Adrenal gland (tissue), 5 donors: ENCODE results near the gene TFRC.

Source experiments
- CTCF ChIP-seq, 6 experiments: fragments of 450-650 bp in 4 of 6; fragments of 200-600 bp in 2 of 6; sonication (generic) in 1 of 6; IDR thresholded peaks; 1 replicate in 5 of 6; 2 replicates in 1 of 6; pipeline versions ENCODE4 v1.5.1 to v1.8.0; 2016 to 2021; ENCODE audit warnings: antibody characterized with exemption in 6 of 6, mild to moderate bottlenecking in 2 of 6, moderate library complexity in 1 of 6
- POLR2A ChIP-seq, 2 donors: fragments of 450-650 bp; IDR thresholded peaks; one replicate each; pipeline ENCODE4 v1.6.1; 2017; ENCODE audit warnings: antibody characterized with exemption in 2 of 2, mild to moderate bottlenecking in 2 of 2, moderate library complexity in 1 of 2
- donor health status: DM: no; HTN: no; CAD: no.

DNA sequence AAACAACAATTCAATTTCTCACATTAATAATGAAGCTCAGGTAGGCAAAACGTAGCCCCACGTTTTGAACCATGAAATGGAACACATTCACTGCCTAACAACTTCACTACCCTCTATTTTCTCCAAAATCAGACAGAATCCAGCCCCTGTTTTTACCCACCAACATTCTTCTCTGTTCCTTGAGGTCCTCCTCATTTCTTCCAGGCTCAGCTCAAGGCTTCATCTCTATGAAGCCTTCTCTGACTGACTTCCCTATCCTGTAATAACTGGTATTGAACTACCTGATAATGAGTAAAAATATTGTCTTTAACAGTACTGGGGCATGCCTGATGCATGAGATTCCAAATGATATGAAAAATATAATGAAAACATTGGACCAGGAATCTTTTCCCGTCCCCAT, 2.2 kb downstream of the TFRC start:
- TF ChIP-seq POLR2A (IDR thresholded peaks at IDR 0.05) (no peak), CTCF (IDR thresholded peaks at IDR 0.05) (no peak)
